OCI-LY3 (cell line): ENCODE data around the gene ACIN1.
"Not testable (repeated sequence)": the region's sequence is repeated elsewhere in the genome, so short reads cannot be mapped to it uniquely, and the experiment has no call there.

ENCODE experiments used
- H2AFZ ChIP-seq: fragments of 200-600, 300-600 bp; shearing (Covaris generic); 2 replicates; pipeline ENCODE4 v1.6.0; 2014; ENCODE audit warnings: antibody characterized with exemption, low read depth, low read length
- H3K27ac ChIP-seq: fragments of 200-600, 300-600 bp; sonication (generic); 2 replicates; pipeline ENCODE4 v1.5.1; 2014; ENCODE audit warnings: mild to moderate bottlenecking, low read length, moderate library complexity, mixed read lengths
- H3K27me3 ChIP-seq: fragments of 200-600, 300-600 bp; sonication (generic); 2 replicates; pipeline ENCODE4 v1.6.1; 2014; ENCODE audit warnings: low read depth, low read length, mixed read lengths
- H3K36me3 ChIP-seq: fragments of 200-600, 300-600 bp; sonication (generic); replicated peaks from 2 replicates; pipeline ENCODE3; 2014; ENCODE audit warnings: low read depth, low read length, mixed read lengths
- H3K4me1 ChIP-seq: fragments of 300-600, 200-600 bp; sonication (generic); 2 replicates; pipeline ENCODE4 v1.6.1; 2014; ENCODE audit warnings: low read length, mixed read lengths
- H3K4me2 ChIP-seq: fragments of 200-600, 300-600 bp; sonication (generic); 2 replicates; pipeline ENCODE4 v1.6.1; 2014; ENCODE audit warnings: low read length, mixed read lengths
- H3K4me3 ChIP-seq: fragments of 300-600, 200-600 bp; sonication (generic); 2 replicates; pipeline ENCODE4 v1.5.1; 2014; ENCODE audit warnings: antibody characterized with exemption, mild to moderate bottlenecking, low read length, moderate library complexity
- H3K79me2 ChIP-seq: fragments of 300-600, 200-600 bp; shearing (Covaris generic); 2 replicates; pipeline ENCODE4 v1.6.1; 2014; ENCODE audit warnings: mild to moderate bottlenecking, low read length, mixed read lengths
- H3K9ac ChIP-seq: fragments of 300-600, 200-600 bp; shearing (Covaris generic); 2 replicates; pipeline ENCODE4 v1.6.0; 2014; ENCODE audit warnings: mild to moderate bottlenecking, low read length, moderate library complexity
- H3K9me3 ChIP-seq: fragments of 200-600, 300-600 bp; shearing (Covaris generic); 2 replicates; pipeline ENCODE4 v1.6.1; 2014; ENCODE audit warnings: low read length, mixed read lengths; ENCODE audit not compliant: insufficient read depth
- H4K20me1 ChIP-seq: fragments of 200-600, 300-600 bp; sonication (generic); 2 replicates; pipeline ENCODE4 v1.6.1; 2016; ENCODE audit warnings: low read length, mixed read lengths; ENCODE audit not compliant: insufficient read depth
- EZH2phosphoT487 ChIP-seq: fragments of 200-600 bp; shearing (Covaris generic); IDR thresholded peaks from 2 replicates; pipeline ENCODE4 v1.6.1; 2018; ENCODE audit warnings: antibody characterized with exemption, mixed run types, low read depth
- TF ChIP-seq, protein P1 (sequence below): fragments of 200-600, 300-600 bp; sonication (generic); IDR thresholded peaks from 2 replicates; pipeline ENCODE4 v1.5.1; 2014; ENCODE audit warnings: antibody characterized with exemption, low read length, low read depth

ACIN1 gene

DNA sequence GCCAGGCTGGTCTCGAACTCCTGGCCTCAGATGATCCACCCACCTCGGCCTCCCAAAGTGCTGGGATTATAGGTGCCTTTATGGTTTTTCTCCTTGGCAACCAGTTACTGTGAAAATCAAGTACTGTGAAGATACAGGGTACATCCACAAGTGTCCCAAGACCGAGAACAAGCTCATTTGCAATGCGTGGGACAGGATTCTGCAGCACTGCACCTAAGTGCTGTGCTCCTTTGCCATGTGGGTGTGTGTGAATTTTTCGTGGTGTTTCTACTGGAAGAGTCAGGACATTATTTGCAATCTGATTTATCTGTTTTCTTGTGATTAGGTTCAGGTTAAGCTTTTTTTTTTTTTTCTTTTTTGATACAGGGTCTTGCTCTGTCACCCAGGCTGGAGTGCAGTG, 77.8 kb downstream of the ACIN1 start:
- H3K79me2 ChIP-seq = no peaks in the 10 kb centered on the region
- H3K4me3 ChIP-seq = no peak overlapping the region
- no peaks in the 10 kb centered on the region for H3K27me3 ChIP-seq
- no peaks in the 10 kb centered on the region for H3K4me1 ChIP-seq
- no peak overlapping the region for H3K4me2 ChIP-seq
- H3K36me3 ChIP-seq = no peaks in the 10 kb centered on the region
- no peaks in the 10 kb centered on the region for H3K9me3 ChIP-seq
- H2AFZ ChIP-seq = no peak overlapping the region
- no peak for TF ChIP-seq EZH2phosphoT487
- TF ChIP-seq, protein P1, sequence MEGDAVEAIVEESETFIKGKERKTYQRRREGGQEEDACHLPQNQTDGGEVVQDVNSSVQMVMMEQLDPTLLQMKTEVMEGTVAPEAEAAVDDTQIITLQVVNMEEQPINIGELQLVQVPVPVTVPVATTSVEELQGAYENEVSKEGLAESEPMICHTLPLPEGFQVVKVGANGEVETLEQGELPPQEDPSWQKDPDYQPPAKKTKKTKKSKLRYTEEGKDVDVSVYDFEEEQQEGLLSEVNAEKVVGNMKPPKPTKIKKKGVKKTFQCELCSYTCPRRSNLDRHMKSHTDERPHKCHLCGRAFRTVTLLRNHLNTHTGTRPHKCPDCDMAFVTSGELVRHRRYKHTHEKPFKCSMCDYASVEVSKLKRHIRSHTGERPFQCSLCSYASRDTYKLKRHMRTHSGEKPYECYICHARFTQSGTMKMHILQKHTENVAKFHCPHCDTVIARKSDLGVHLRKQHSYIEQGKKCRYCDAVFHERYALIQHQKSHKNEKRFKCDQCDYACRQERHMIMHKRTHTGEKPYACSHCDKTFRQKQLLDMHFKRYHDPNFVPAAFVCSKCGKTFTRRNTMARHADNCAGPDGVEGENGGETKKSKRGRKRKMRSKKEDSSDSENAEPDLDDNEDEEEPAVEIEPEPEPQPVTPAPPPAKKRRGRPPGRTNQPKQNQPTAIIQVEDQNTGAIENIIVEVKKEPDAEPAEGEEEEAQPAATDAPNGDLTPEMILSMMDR = no peak
- no peak overlapping the region for H3K9ac ChIP-seq
- no peak overlapping the region for H3K27ac ChIP-seq
- H4K20me1 ChIP-seq = no peaks in the 10 kb centered on the region

DNA sequence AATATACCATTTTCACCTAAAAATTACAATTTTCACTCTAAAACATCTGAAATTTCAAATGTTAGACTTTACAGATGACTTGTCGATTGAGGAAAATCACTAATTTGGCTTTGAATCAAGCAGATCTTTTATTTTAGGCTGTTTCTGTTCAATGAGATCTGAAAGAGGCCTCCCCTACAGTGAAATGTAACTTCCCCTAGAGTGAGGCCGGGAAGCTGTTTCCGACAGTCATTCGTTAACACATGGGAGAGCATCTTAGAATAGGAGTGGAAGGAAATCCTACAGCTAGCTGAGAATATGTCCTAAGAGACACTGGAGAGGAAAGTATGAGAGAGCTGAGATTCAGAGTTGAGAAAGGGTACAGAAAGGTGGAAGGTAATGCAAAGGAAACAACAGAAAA, 79.3 kb downstream of the ACIN1 start:
- no peak for TF ChIP-seq EZH2phosphoT487
- TF ChIP-seq, protein P1 = no peak
- H2AFZ ChIP-seq = no peak overlapping the region
- no peak overlapping the region for H3K27ac ChIP-seq

DNA sequence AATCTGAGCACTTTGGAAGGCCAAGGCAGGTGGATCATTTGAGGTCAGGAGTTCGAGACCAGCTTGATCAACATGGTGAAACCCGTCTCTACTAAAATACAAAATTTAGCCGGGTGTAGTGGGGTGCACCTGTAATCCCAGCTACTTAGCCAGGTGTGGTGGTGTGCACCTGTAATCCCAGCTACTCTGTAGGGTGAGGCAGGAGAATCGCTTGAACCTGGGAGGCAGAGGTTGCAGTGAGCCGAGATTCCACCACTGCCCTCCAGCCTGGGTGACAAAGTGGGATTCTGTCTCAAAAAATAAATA, 81.2 kb downstream of the ACIN1 start:
- not testable (repeated sequence) for H4K20me1 ChIP-seq, H3K36me3 ChIP-seq, H3K27me3 ChIP-seq, H3K9me3 ChIP-seq, H3K27ac ChIP-seq, H3K4me2 ChIP-seq, H3K4me3 ChIP-seq, H3K79me2 ChIP-seq, H2AFZ ChIP-seq, H3K9ac ChIP-seq
- H3K4me1 ChIP-seq = peaks cover 12% of the 10 kb centered on the region

More for the DNA sequence above, 79.3 kb downstream of the ACIN1 start:
- Histone ChIP-seq H3K9me3 (no peaks in the 10 kb centered on the region), H3K4me2 (no peak overlapping the region), H3K27me3 (no peaks in the 10 kb centered on the region), H3K4me1 (no peaks in the 10 kb centered on the region), H3K9ac (no peak overlapping the region), H4K20me1 (no peaks in the 10 kb centered on the region), H3K79me2 (no peaks in the 10 kb centered on the region), H3K36me3 (no peaks in the 10 kb centered on the region), H3K4me3 (no peak overlapping the region)

DNA sequence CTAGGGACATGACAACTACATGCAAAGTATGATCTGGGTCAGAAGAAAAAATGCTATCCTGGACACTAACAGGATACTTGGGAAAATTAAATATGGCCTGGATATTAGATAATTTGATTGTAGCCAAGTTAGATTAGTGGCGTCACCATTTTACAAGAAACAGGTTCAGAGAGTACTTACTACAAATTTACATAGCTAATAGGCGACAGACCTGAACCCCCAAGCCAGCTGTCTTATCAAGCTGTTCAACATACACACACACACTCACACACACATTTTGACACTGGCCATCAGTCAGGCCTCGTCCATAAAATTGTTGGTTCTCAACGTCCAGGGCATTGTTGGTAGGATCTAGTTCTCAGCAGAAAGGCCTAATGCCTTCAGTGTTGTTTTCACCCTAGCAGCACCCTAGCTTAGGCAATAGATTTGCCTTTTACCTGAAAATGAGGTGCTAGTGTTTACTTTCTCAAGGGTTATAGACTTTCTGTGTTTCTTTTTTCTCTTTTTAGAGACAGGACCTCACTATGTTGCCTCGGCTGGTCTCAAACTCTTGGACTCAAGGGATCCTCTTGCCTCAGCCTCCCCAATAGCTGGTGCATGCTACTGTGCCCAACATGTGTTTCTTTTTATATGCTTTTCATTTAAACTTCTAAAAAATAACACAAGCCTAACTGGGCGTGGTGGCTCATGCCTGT, 81.7 kb downstream of the ACIN1 start:
- TF ChIP-seq, protein P1 = no peak
- TF ChIP-seq EZH2phosphoT487 = no peak
- H3K4me3 ChIP-seq = no peak overlapping the region
- H3K9me3 ChIP-seq = no peaks in the 10 kb centered on the region
- H3K27ac ChIP-seq = no peak overlapping the region
- no peak overlapping the region for H3K9ac ChIP-seq
- H3K36me3 ChIP-seq = no peaks in the 10 kb centered on the region
- H3K4me2 ChIP-seq = no peak overlapping the region
- H3K27me3 ChIP-seq = no peaks in the 10 kb centered on the region
- H3K79me2 ChIP-seq = 0 out of 2 replicates have a peak, but pooled peaks cover 2% of the 10 kb centered on the region
- H3K4me1 ChIP-seq = peaks cover 17% of the 10 kb centered on the region
- no peaks in the 10 kb centered on the region for H4K20me1 ChIP-seq
- H2AFZ ChIP-seq = no peak overlapping the region
